HepG2 (cell line): ENCODE results near the gene CYP27A1. TPM values are rescaled to one million over a fixed set of nuclear protein-coding genes. Genes with fewer than 3 reads are reported as not detected.

Source experiments
- CREB1 ChIP-seq, 2 experiments: fragments of 450-650 bp in 1 of 2; IDR thresholded peaks; 2 replicates each; pipeline ENCODE4 v1.6.1; 2016 to 2017; ENCODE audit warnings: control low read depth in 1 of 2, mild to moderate bottlenecking in 1 of 2, missing compliant biosample characterization in 1 of 2, missing genetic modification characterization in 1 of 2
- FOXO1 ChIP-seq: sonication (generic); formaldehyde crosslinking; IDR thresholded peaks from 2 replicates; pipeline ENCODE4 v1.4.0; 2020; ENCODE audit warnings: missing genetic modification reagents
- GFI1 ChIP-seq: sonication (generic); formaldehyde crosslinking; IDR thresholded peaks from 2 replicates; pipeline ENCODE4 v1.5.0; 2020; ENCODE audit warnings: missing genetic modification reagents, mild to moderate bottlenecking, borderline replicate concordance
- KAT7 ChIP-seq: IDR thresholded peaks from 2 replicates; pipeline ENCODE4 v1.6.1; 2018; ENCODE audit warnings: borderline replicate concordance, missing compliant biosample characterization
- LRRFIP1 ChIP-seq: sonication (generic); formaldehyde crosslinking; conservative IDR thresholded peaks from 2 replicates; pipeline ENCODE4 v1.4.0; 2020; ENCODE audit warnings: missing genetic modification reagents
- MLX ChIP-seq: IDR thresholded peaks from 2 replicates; pipeline ENCODE4 v1.6.1; 2016
- NBN ChIP-seq: fragments of 450-650 bp; conservative IDR thresholded peaks from 2 replicates; pipeline ENCODE4 v1.6.1; 2017
- PITX1 ChIP-seq: sonication (generic); formaldehyde crosslinking; IDR thresholded peaks from 2 replicates; pipeline ENCODE4 v1.5.1; 2020; ENCODE audit warnings: mild to moderate bottlenecking, missing genetic modification reagents
- SIN3A ChIP-seq: IDR thresholded peaks from 2 replicates; pipeline ENCODE4 v1.6.1; 2011; ENCODE audit warnings: low read depth, mild to moderate bottlenecking, control low read depth, low read length, borderline replicate concordance
- SMC3 ChIP-seq: IDR thresholded peaks from 2 replicates; pipeline ENCODE4 v1.6.1; 2011; ENCODE audit warnings: low read length, improper control_type of control experiment
- SNAPC4 ChIP-seq: sonication (generic); formaldehyde crosslinking; IDR thresholded peaks from 2 replicates; pipeline ENCODE4 v1.4.0; 2020; ENCODE audit warnings: mild to moderate bottlenecking, missing genetic modification reagents
- ZBTB25 ChIP-seq: IDR thresholded peaks from 2 replicates; pipeline ENCODE4 v1.6.1; 2018; ENCODE audit warnings: missing genetic modification reagents
- ZBTB44 ChIP-seq: sonication (generic); formaldehyde crosslinking; IDR thresholded peaks from 2 replicates; pipeline ENCODE4 v1.4.0; 2020; ENCODE audit warnings: missing genetic modification reagents
- ZMYM3 ChIP-seq: sonication (generic); formaldehyde crosslinking; IDR thresholded peaks from 2 replicates; pipeline ENCODE4 v1.5.1; 2020; ENCODE audit warnings: mild to moderate bottlenecking, missing genetic modification reagents
- ZNF44 ChIP-seq: sonication (generic); formaldehyde crosslinking; IDR thresholded peaks from 2 replicates; pipeline ENCODE4 v1.5.1; 2020; ENCODE audit warnings: mild to moderate bottlenecking, missing genetic modification reagents
- polyA plus RNA-seq, 8 experiments: library from polyadenylated mRNA; depleted of rRNA in 3 of 8; stranded (reverse) in 7 of 8; unstranded in 1 of 8; fragments of >200 nt; fragmentation: Illumina TruSeq in 4 of 8; extraction: Trizol in 4 of 8; gene quantifications; 2 replicates each; pipeline versions ENCODE4 v1.2.1 to v1.2.3, GENCODE V29; 2011 to 2016; ENCODE audit warnings: low read depth in 4 of 8, missing spikeins in 1 of 8, mixed read lengths in 1 of 8; ENCODE audit not compliant: insufficient read depth in 1 of 8
- total RNA-seq, 5 experiments: library from RNA; depleted of rRNA; stranded (reverse); fragments of >200 nt; fragmentation: Illumina TruSeq; extraction: Trizol; gene quantifications; 2 replicates each; pipeline ENCODE4 v1.2.3, GENCODE V29; 2016; ENCODE audit warnings: low read depth in 1 of 5

CYP27A1 gene
- total and polyA plus RNA-seq, 2 of the 13 experiments (the other 11 are each of a cell fraction or from before 2014, with no cell fraction given), result 157 to 266 TPM

- TF ChIP-seq GFI1 (CRISPR knock-in tag), result peak; percentile 94
- peak; percentile 46; the same call in 1 of the 2 replicates for TF ChIP-seq KAT7 (CRISPR knock-in tag)
- TF ChIP-seq ZNF44, result no peak
- peak; percentile 98 for TF ChIP-seq FOXO1
- peak; percentile 60 for TF ChIP-seq SMC3
- no peak; the same call in 1 of the 2 replicates for TF ChIP-seq ZBTB44 (CRISPR knock-in tag)
- TF ChIP-seq ZBTB25, result peak; percentile 83
- no peak for TF ChIP-seq LRRFIP1
- peak; percentile 87 for TF ChIP-seq ZMYM3 (CRISPR knock-in tag)
- TF ChIP-seq PITX1 (CRISPR knock-in tag), result peak; percentile 98
- TF ChIP-seq NBN, result no peak
- peak; percentile 92; the same call in 1 of the 2 replicates for TF ChIP-seq MLX (CRISPR knock-in tag)
- TF ChIP-seq CREB1 (IDR thresholded peaks at IDR 0.05), result peak; percentile 77; the same call in 1 of the 2 replicates
- TF ChIP-seq CREB1 (CRISPR knock-in tag; IDR thresholded peaks at IDR 0.05), result peak; percentile 87
- no peak; the same call in 1 of the 2 replicates for TF ChIP-seq SNAPC4 (CRISPR knock-in tag)
- peak; percentile 81 for TF ChIP-seq SIN3A
Measured at GRCh38 chr2:218755567-218756404, 26.2 kb upstream of the CYP27A1 start (continued).
